OCI-LY1 (cell line): ENCODE results near the gene LYRM7.

Source experiments
- EZH2 ChIP-seq: fragments of 200-600 bp; sonication (generic), shearing (Covaris generic); IDR thresholded peaks from 2 replicates; pipeline ENCODE4 v1.8.0; 2017; ENCODE audit warnings: borderline replicate concordance, mixed run types, mild to moderate bottlenecking, antibody characterized with exemption, low read length, moderate library complexity, mixed read lengths
- TF ChIP-seq, protein P1 (sequence below): fragments of 200-600 bp; sonication (generic), shearing (Covaris generic); IDR thresholded peaks from 2 replicates; pipeline ENCODE4 v1.5.1; 2017; ENCODE audit warnings: mild to moderate bottlenecking, antibody characterized with exemption, low read length, moderate library complexity, mixed read lengths

DNA sequence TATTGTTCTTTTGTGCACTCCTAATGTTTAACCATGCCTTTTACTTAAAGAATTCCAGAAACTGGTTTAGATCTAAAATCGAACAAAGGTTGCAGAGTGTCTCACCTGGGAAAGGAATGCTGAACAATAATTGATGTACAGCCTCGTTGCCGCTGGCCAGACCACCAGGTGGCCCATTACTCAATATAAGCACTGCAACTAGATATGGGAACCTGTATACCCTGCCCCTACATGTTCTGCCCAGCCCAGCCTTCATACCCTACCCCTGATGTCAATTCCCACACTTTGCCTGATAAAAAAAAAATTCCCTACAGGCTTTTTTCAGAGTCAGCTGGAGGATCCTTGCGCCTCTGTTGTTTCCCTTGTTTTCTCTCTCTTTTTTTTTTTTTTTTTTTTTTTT, 19.5 kb upstream of the LYRM7 start:
- TF ChIP-seq, protein P1, sequence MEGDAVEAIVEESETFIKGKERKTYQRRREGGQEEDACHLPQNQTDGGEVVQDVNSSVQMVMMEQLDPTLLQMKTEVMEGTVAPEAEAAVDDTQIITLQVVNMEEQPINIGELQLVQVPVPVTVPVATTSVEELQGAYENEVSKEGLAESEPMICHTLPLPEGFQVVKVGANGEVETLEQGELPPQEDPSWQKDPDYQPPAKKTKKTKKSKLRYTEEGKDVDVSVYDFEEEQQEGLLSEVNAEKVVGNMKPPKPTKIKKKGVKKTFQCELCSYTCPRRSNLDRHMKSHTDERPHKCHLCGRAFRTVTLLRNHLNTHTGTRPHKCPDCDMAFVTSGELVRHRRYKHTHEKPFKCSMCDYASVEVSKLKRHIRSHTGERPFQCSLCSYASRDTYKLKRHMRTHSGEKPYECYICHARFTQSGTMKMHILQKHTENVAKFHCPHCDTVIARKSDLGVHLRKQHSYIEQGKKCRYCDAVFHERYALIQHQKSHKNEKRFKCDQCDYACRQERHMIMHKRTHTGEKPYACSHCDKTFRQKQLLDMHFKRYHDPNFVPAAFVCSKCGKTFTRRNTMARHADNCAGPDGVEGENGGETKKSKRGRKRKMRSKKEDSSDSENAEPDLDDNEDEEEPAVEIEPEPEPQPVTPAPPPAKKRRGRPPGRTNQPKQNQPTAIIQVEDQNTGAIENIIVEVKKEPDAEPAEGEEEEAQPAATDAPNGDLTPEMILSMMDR = no peak
- TF ChIP-seq EZH2 = no peak
